Measurements from ENCODE around the gene JPH2. TPM values are rescaled to one million over a fixed set of nuclear protein-coding genes. Genes with fewer than 3 reads are reported as not detected.

The JPH2 gene
- total and polyA plus RNA-seq, 2 donors from 2014 or later: 2.5 to 11.4 TPM

- no peak for TF ChIP-seq CTCF (IDR thresholded peaks at IDR 0.05; ENCODE audit: borderline replicate concordance, extremely low read depth, insufficient read depth)
- intact Hi-C loops (cut with DNase I): loop anchor here (5.0 kb wide), 1 partner anchor 77 kb away; no protein-coding TSS in a partner anchor
- Histone ChIP-seq H3K9ac (ENCODE audit: low read length in 3 of 3) (no peak overlapping the region), H3K27ac (ENCODE audit: low read depth in 2 of 2, low read length in 2 of 2) (no peak overlapping the region), H3K9me3 (ENCODE audit: control insufficient read depth in 2 of 3, insufficient read depth in 1 of 3, low read length in 3 of 3) (no peaks in the 10 kb centered on the region), H3K27me3 (ENCODE audit: control insufficient read depth, insufficient read depth, low read length) (no peaks in the 10 kb centered on the region), H3K36me3 (ENCODE audit: control insufficient read depth in 2 of 3, insufficient read depth in 3 of 3, low read length in 3 of 3) (no peaks in the 10 kb centered on the region), H3K4me3 (ENCODE audit: low read length in 3 of 3) (no peak overlapping the region), H3K4me1 (ENCODE audit: control insufficient read depth in 2 of 3, insufficient read depth in 2 of 3, low read depth in 1 of 3, low read length in 3 of 3) (no peaks in the 10 kb centered on the region)
- DNase-seq (no peak), FAIRE-seq (no peak)
These were observed 71.8 kb downstream of the JPH2 start for GRCh38 chr20:44115181-44115580.

- no peaks in the 10 kb centered on the region for H3K27me3 ChIP-seq (ENCODE audit: control insufficient read depth, insufficient read depth, low read length)
- H3K36me3 ChIP-seq (ENCODE audit: control insufficient read depth in 2 of 3, insufficient read depth in 3 of 3, low read length in 3 of 3): no peaks in the 10 kb centered on the region
- H3K4me1 ChIP-seq (ENCODE audit: control insufficient read depth in 2 of 3, insufficient read depth in 2 of 3, low read depth in 1 of 3, low read length in 3 of 3): no peaks in the 10 kb centered on the region
- peak in 2 of 5 donors; percentile 43 to 48 for DNase-seq
- H3K9me3 ChIP-seq (ENCODE audit: control insufficient read depth in 2 of 3, insufficient read depth in 1 of 3, low read length in 3 of 3): no peaks in the 10 kb centered on the region
- FAIRE-seq: no peak
- no peak overlapping the region for H3K4me3 ChIP-seq (ENCODE audit: low read length in 3 of 3)
- TF ChIP-seq CTCF (IDR thresholded peaks at IDR 0.05; ENCODE audit: borderline replicate concordance, extremely low read depth, insufficient read depth): no peak
- no peak overlapping the region for H3K27ac ChIP-seq (ENCODE audit: low read depth in 2 of 2, low read length in 2 of 2)
- intact Hi-C loops (cut with DNase I): no loop called here
- H3K9ac ChIP-seq (ENCODE audit: low read length in 3 of 3): no peak overlapping the region
These were observed 73.2 kb downstream of the JPH2 start for GRCh38 chr20:44113618-44114376.

GRCh38 chr20:44112889-44113617 lies 73.9 kb downstream of the JPH2 start:
- no peak for TF ChIP-seq CTCF (IDR thresholded peaks at IDR 0.05; ENCODE audit: borderline replicate concordance, extremely low read depth, insufficient read depth)
- FAIRE-seq (no peak), DNase-seq (no peak)
- Histone ChIP-seq H3K36me3 (ENCODE audit: control insufficient read depth in 2 of 3, insufficient read depth in 3 of 3, low read length in 3 of 3) (no peaks in the 10 kb centered on the region), H3K9me3 (ENCODE audit: control insufficient read depth in 2 of 3, insufficient read depth in 1 of 3, low read length in 3 of 3) (peaks cover 0 to 3% (median 0%) of the 10 kb centered on the region in 3 donors), H3K9ac (ENCODE audit: low read length in 3 of 3) (no peak overlapping the region), H3K27ac (ENCODE audit: low read depth in 2 of 2, low read length in 2 of 2) (no peak overlapping the region), H3K4me1 (ENCODE audit: control insufficient read depth in 2 of 3, insufficient read depth in 2 of 3, low read depth in 1 of 3, low read length in 3 of 3) (no peaks in the 10 kb centered on the region), H3K27me3 (ENCODE audit: control insufficient read depth, insufficient read depth, low read length) (no peaks in the 10 kb centered on the region), H3K4me3 (ENCODE audit: low read length in 3 of 3) (no peak overlapping the region)
- intact Hi-C loops (cut with DNase I): no loop called here

Measured in kidney (tissue), 14 donors.